Measurements from ENCODE around the gene GLIS1.

Gene GLIS1

GRCh38 chr1:53517109-53517508 lies 221.9 kb downstream of the GLIS1 start:
- no peak for DNase-seq

- no peak for DNase-seq
These were observed 222.8 kb downstream of the GLIS1 start for GRCh38 chr1:53516181-53516580.

- DNase-seq, result no peak
These were observed 224.5 kb downstream of the GLIS1 start for GRCh38 chr1:53514436-53514835.

- no peak for DNase-seq
These were observed 225.1 kb downstream of the GLIS1 start for GRCh38 chr1:53513846-53514245.

GRCh38 chr1:53512807-53513755 lies 225.9 kb downstream of the GLIS1 start:
- no peak for DNase-seq

GRCh38 chr1:53511933-53512806 lies 226.8 kb downstream of the GLIS1 start:
- DNase-seq, result no peak

- no peak for DNase-seq
These were observed 227.5 kb downstream of the GLIS1 start for GRCh38 chr1:53511323-53511932.

GRCh38 chr1:53510215-53510614 lies 228.7 kb downstream of the GLIS1 start:
- DNase-seq, result no peak

GRCh38 chr1:53509775-53510174 lies 229.2 kb downstream of the GLIS1 start:
- DNase-seq, result no peak

- no peak for DNase-seq
These were observed 229.8 kb downstream of the GLIS1 start for GRCh38 chr1:53508991-53509666.

- DNase-seq, result no peak
These were observed 230.6 kb downstream of the GLIS1 start for GRCh38 chr1:53508056-53508990.

- no peak for DNase-seq
These were observed 231.7 kb downstream of the GLIS1 start for GRCh38 chr1:53507116-53507820.

- no peak for DNase-seq
These were observed 232.5 kb downstream of the GLIS1 start for GRCh38 chr1:53506355-53507050.

GRCh38 chr1:53505891-53506290 lies 233.1 kb downstream of the GLIS1 start:
- DNase-seq, result no peak

- no peak for DNase-seq
These were observed 233.6 kb downstream of the GLIS1 start for GRCh38 chr1:53505401-53505800.

GRCh38 chr1:53504901-53505300 lies 234.1 kb downstream of the GLIS1 start:
- no peak for DNase-seq

GRCh38 chr1:53503433-53504217 lies 235.3 kb downstream of the GLIS1 start:
- no peak for DNase-seq

- no peak for DNase-seq
These were observed 236.1 kb downstream of the GLIS1 start for GRCh38 chr1:53502641-53503432.
